ENCODE measurements around the gene RPL32. TPM values are rescaled to one million over a fixed set of nuclear protein-coding genes. Genes with fewer than 3 reads are reported as not detected.

The RPL32 gene
- total and polyA plus RNA-seq, 2 experiments from 2014 or later: 666 to 897 TPM

DNA sequence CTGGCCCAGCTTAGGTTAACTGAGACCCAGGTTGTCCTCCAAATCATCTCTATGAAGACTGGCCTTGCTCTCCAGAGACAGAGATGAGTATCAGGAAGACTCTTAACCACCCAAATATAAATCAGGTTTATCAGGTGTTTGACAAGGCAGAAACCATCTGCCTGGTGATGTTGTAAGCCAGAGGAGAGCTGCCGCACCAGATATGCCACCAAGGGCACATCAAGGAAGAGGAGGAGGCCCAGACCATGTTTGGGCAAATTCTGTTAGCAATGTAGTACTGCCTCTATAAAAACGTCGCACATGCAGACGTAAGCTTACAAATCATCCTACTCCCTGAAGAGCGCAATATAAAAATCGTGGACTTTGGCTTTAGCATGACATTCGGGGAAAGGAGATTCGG, 21.0 kb upstream of the RPL32 start:
- Histone ChIP-seq H3K9me3 (ENCODE audit: low read depth) (no peaks in the 10 kb centered on the region), H4K20me1 (ENCODE audit: insufficient read depth, poor library complexity, severe bottlenecking) (no peaks in the 10 kb centered on the region), H2AFZ (no peak overlapping the region), H3K4me3 (no peak overlapping the region), H3K27me3 (no peaks in the 10 kb centered on the region), H3K4me1 (ENCODE audit: insufficient read depth) (no peaks in the 10 kb centered on the region), H3K9me2 (replicated peaks; ENCODE audit: insufficient read depth) (no peaks in the 10 kb centered on the region), H3K79me2 (no peaks in the 10 kb centered on the region), H3K4me2 (no peak overlapping the region), H3K27ac (no peak overlapping the region), H3K36me3 (replicated peaks; ENCODE audit: insufficient read depth, low read depth) (no peaks in the 10 kb centered on the region)
- DNase-seq (ENCODE audit: low spot score): no peak
- no peak for TF ChIP-seq CTCF (IDR thresholded peaks at IDR 0.05; ENCODE audit: poor library complexity)
- TF ChIP-seq EZH2phosphoT487 (IDR thresholded peaks at IDR 0.05; ENCODE audit: low read depth, severe bottlenecking, unreplicated experiment): no peak
- no peak for TF ChIP-seq EZH2 (IDR thresholded peaks at IDR 0.05; ENCODE audit: borderline replicate concordance)
- WGBS (ENCODE audit: low lambda C conversion rate, missing lambda C conversion rate): 91% methylated on average over 8 of the region's 8 CpGs

GRCh38 chr3:12861611-12862010, 20.2 kb upstream of the RPL32 start:
- WGBS (ENCODE audit: low lambda C conversion rate, missing lambda C conversion rate): 86% methylated on average over 5 of the region's 5 CpGs
- TF ChIP-seq EZH2phosphoT487 (IDR thresholded peaks at IDR 0.05; ENCODE audit: low read depth, severe bottlenecking, unreplicated experiment) (no peak), EZH2 (IDR thresholded peaks at IDR 0.05; ENCODE audit: borderline replicate concordance) (no peak), CTCF (IDR thresholded peaks at IDR 0.05; ENCODE audit: poor library complexity) (no peak)

DNA sequence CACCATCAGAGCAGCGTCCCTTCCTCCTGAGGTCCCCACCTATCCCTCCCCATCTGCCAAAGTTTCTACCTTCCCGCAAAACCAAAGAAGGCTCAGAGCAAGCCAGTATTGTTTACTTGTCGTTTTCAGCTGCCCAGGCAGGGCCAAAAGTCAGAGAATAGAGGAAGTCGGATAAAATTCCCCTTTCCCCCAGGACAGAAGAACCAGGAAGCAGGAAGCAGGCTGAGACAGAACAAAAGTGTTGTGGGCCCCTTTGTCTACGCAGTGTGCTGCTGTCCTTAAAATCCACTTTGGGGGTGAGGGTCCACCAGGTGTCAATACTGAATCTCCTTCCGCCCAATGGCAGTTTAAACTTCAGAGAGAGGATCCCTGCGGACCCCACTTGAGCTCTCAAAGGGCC, 18.5 kb upstream of the RPL32 start:
- no peaks in the 10 kb centered on the region for H3K27me3 ChIP-seq
- no peak overlapping the region for H2AFZ ChIP-seq
- no peaks in the 10 kb centered on the region for H4K20me1 ChIP-seq (ENCODE audit: insufficient read depth, poor library complexity, severe bottlenecking)
- WGBS (ENCODE audit: low lambda C conversion rate, missing lambda C conversion rate): 78% methylated on average over 7 of the region's 7 CpGs
- no peak overlapping the region for H3K4me2 ChIP-seq
- H3K27ac ChIP-seq: no peak overlapping the region
- H3K79me2 ChIP-seq: no peaks in the 10 kb centered on the region
- H3K4me3 ChIP-seq: no peak overlapping the region
- DNase-seq (ENCODE audit: low spot score): no peak
- H3K9me2 ChIP-seq (replicated peaks; ENCODE audit: insufficient read depth): no peaks in the 10 kb centered on the region
- no peaks in the 10 kb centered on the region for H3K9me3 ChIP-seq (ENCODE audit: low read depth)
- no peaks in the 10 kb centered on the region for H3K36me3 ChIP-seq (replicated peaks; ENCODE audit: insufficient read depth, low read depth)
- TF ChIP-seq CTCF (IDR thresholded peaks at IDR 0.05; ENCODE audit: poor library complexity) (no peak), EZH2phosphoT487 (IDR thresholded peaks at IDR 0.05; ENCODE audit: low read depth, severe bottlenecking, unreplicated experiment) (no peak), EZH2 (IDR thresholded peaks at IDR 0.05; ENCODE audit: borderline replicate concordance) (no peak)
- H3K4me1 ChIP-seq (ENCODE audit: insufficient read depth): no peaks in the 10 kb centered on the region

More at GRCh38 chr3:12861611-12862010, 20.2 kb upstream of the RPL32 start:
- no peak for DNase-seq (ENCODE audit: low spot score)
- no peaks in the 10 kb centered on the region for H3K36me3 ChIP-seq (replicated peaks; ENCODE audit: insufficient read depth, low read depth)
- no peaks in the 10 kb centered on the region for H3K27me3 ChIP-seq
- H3K4me1 ChIP-seq (ENCODE audit: insufficient read depth): no peaks in the 10 kb centered on the region
- no peak overlapping the region for H3K4me3 ChIP-seq
- H4K20me1 ChIP-seq (ENCODE audit: insufficient read depth, poor library complexity, severe bottlenecking): no peaks in the 10 kb centered on the region
- H3K9me3 ChIP-seq (ENCODE audit: low read depth): no peaks in the 10 kb centered on the region
- H3K27ac ChIP-seq: no peak overlapping the region
- H3K79me2 ChIP-seq: no peaks in the 10 kb centered on the region
- H3K9me2 ChIP-seq (replicated peaks; ENCODE audit: insufficient read depth): no peaks in the 10 kb centered on the region
- no peak overlapping the region for H2AFZ ChIP-seq
- H3K4me2 ChIP-seq: no peak overlapping the region

DNA sequence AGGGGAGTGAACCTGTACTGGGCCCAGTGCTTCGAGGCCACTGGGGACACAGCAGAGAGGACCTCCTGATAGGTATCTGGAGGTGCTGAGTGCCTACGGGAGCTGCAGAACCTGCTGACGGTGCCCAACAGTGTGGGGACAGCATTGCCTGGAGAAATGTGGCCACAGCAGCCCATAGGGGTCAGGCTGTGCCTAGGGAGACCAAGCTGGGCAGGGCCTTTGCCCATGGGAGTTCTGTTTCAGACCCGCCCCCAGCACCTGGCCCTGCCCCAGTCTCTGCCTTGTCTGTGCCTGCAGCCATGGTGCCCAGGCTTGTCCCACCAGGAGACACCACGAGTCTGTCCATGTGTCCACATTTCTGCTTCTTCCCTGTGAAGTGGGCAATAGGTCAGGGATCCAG, 15.3 kb upstream of the RPL32 start:
- Histone ChIP-seq H3K4me1 (ENCODE audit: insufficient read depth) (no peaks in the 10 kb centered on the region), H3K79me2 (no peaks in the 10 kb centered on the region), H3K27me3 (no peaks in the 10 kb centered on the region), H4K20me1 (ENCODE audit: insufficient read depth, poor library complexity, severe bottlenecking) (no peaks in the 10 kb centered on the region), H3K4me3 (no peak overlapping the region), H3K4me2 (no peak overlapping the region), H2AFZ (no peak overlapping the region), H3K27ac (no peak overlapping the region), H3K36me3 (replicated peaks; ENCODE audit: insufficient read depth, low read depth) (no peaks in the 10 kb centered on the region), H3K9me3 (ENCODE audit: low read depth) (no peaks in the 10 kb centered on the region), H3K9me2 (replicated peaks; ENCODE audit: insufficient read depth) (no peaks in the 10 kb centered on the region)
- WGBS (ENCODE audit: low lambda C conversion rate, missing lambda C conversion rate): 88% methylated on average over 5 of the region's 5 CpGs
- DNase-seq (ENCODE audit: low spot score): no peak
- TF ChIP-seq EZH2 (IDR thresholded peaks at IDR 0.05; ENCODE audit: borderline replicate concordance): no peak
- TF ChIP-seq EZH2phosphoT487 (IDR thresholded peaks at IDR 0.05; ENCODE audit: low read depth, severe bottlenecking, unreplicated experiment): no peak

All from hepatocyte (in vitro differentiated cells).